ENCODE results near the gene PLK1.
"Not testable (repeated sequence)": the region's sequence is repeated elsewhere in the genome, so short reads cannot be mapped to it uniquely, and the experiment has no call there.

PLK1 gene

GRCh38 chr16:23678430-23679273, at the start of gene PLK1:
PLK1 (plus strand) TSS chr16:23678889; CDS start chr16:23678933, 44 bp downstream.
- peak; percentile 41 for DNase-seq (ENCODE audit: low read depth)

- DNase-seq (ENCODE audit: low read depth) = no peak
Measured at GRCh38 chr16:23629516-23629915, 49.2 kb upstream of the PLK1 start.

GRCh38 chr16:23631874-23632273, 46.8 kb upstream of the PLK1 start:
- DNase-seq (ENCODE audit: low read depth) = not testable (repeated sequence)

- no peak for DNase-seq (ENCODE audit: low read depth)
Measured at GRCh38 chr16:23634461-23635036, 44.1 kb upstream of the PLK1 start.

- DNase-seq (ENCODE audit: low read depth) = no peak
Measured at GRCh38 chr16:23635958-23636357, 42.7 kb upstream of the PLK1 start.

DNA sequence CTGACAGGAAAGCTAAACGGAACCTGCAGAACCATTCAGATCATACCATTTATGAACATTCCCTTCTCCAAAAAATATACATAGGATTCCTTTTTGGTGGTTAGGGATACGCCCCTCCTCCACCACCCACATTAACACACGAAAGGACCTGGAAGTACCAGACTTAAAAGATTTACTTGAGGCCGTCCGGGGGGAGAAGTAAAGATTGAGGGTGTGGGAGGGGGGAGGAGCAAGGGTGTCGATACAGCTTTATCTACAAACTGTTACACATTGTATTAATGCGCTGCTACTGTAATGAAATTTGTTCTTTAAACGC, 38.1 kb upstream of the PLK1 start:
- DNase-seq (ENCODE audit: low read depth) = peak; percentile 35

DNA sequence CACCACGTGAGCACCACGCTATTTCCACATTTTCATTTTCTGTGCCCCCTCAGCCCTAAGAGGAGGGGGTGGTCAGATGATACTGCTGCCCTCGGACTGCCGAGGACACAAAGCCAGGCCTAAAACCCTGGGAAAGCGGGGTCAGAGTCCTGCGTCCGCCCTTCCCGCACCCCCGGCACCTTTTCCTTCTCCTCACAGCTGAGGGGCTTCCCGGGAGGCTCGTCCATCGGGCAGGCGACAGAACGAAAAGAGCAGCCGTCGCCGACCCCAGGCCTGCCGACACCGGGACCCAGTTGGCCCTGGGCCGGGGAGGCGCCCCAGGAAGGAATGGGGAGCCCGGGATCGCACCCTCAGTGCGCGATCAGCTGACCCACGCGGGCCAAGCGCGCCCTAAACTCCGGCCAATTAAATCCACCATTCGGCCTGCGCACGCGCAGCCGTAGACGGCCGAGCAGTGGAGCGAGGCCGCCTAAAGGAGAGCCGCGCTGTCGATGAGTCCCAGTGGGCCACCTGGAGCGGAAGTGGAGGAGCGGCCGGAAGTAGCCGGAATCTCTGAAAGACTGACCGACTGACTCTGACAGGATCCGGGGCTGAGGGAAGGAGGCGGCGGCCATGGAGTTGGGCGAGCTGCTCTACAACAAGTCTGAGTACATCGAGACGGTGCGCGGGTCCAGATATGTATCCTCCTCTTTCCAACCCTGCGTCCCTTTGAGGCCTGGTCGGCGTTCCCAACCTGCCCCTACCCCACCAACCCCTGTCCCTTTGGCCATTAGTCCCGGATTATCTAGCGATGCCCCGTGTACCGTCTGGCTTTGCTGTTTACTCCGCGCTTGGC, 37.5 kb upstream of the PLK1 start, which contains the start of the genes DCTN5 and PALB2:
Gene DCTN5, plus strand, starts transcription at position 536 of the 835 bp plus-strand sequence. Its CDS starts 77 bp downstream, at position 613.
Gene PALB2, minus strand, starts transcription at position 380 of the 835 bp plus-strand sequence. Its CDS starts 153 bp downstream, at position 227.
- peak; percentile 77 for DNase-seq (ENCODE audit: low read depth)

DNA sequence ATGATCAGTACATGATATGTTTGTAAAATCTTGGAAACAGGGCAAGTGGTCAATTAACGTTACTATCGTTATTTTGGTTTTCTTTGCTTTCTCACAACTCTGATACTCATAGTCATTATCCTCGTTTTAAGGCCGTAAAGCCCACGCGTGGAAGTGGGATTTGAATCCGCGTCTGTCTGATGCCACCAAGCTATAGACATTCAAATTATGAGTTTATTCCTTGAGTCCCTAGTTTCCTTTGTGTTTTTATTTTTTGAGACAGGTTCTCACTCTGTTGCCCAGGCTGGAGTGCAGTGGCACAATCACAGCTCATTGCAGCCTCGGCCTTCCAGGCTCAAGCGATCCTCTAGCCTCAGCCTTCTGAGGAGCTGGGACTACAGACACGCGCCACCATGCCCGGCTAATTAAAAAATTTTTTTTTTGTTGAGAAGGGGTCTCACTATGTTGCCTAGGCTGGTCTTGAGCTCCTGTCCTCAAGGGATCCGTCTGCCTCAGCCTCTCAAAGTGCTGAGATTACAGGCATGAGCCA, 36.4 kb upstream of the PLK1 start:
- no peak for DNase-seq (ENCODE audit: low read depth)

- no peak for DNase-seq (ENCODE audit: low read depth)
Measured at GRCh38 chr16:23650674-23651416, 27.8 kb upstream of the PLK1 start.

- no peak for DNase-seq (ENCODE audit: low read depth)
Measured at GRCh38 chr16:23651943-23652468, 26.7 kb upstream of the PLK1 start.

DNA sequence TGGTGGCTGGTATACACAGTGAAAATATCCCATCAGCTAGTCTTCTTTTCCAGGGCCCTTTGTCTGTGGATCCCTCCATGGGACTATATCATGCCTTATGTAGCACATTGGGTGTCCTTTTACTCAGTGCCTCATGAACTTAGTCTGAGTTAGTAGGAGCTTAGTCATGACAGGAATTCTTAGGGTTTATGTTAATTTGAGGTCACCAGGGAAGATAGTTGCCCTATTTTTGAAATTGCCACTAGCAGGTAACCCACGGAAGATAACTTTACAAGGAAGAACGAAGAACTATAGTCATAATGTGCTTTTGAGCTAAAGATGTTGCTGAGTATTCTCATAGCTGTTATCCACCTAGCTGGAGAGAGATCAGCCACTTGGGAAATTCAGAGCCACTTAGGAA, 14.8 kb upstream of the PLK1 start:
- DNase-seq (ENCODE audit: low read depth) = no peak

DNA sequence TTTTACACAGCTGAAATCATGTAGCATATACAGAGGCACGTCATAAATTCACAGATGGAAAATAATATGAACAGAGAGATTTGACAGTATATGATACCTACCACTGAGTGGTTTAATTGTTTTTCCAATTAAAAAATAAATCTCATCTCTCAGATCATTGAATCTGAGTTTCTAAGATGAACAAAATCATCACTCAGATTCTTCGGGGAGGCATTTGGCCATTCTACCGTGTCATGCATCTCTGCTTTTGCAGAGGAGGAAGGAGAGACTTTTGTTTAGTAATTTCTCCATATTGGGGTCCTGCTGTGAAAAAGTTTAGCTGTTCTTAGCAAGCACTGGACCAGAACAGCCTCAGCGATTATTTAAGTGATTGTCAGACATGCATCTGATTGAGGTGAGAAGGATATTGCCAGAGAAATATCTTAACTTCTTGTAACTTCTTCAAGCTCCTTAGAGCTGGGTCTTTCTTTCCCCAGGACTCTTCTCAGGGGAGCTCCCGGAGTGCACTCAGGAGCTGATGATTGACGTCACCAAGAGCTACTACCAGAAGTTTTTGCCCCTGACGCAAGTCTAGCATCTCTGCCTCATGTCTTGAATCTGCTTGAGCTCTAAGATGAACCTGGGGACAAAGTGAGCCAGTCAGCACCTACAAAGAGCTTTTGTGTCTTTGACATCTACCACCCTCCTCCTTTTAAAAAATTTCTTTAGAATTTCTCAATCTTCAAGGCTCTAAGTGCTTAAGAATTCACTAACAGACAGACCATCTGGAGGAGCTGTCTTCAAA, 11.9 kb upstream of the PLK1 start:
- no peak for DNase-seq (ENCODE audit: low read depth)

DNA sequence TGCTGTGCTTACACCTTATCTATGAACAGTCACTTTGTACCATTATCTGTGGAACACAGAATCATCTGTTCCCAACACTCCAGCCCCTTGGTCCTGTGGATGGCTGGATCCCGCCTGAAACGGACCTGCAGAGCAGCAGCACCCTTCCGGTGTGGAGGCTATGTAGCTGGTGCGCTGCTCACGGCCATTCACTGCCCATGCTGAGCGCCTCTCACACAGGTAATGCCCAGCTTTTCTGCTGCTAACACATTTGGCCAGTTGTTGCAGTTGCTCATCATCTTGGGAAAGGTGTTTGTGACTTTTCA, 11.4 kb upstream of the PLK1 start:
- no peak for DNase-seq (ENCODE audit: low read depth)

DNA sequence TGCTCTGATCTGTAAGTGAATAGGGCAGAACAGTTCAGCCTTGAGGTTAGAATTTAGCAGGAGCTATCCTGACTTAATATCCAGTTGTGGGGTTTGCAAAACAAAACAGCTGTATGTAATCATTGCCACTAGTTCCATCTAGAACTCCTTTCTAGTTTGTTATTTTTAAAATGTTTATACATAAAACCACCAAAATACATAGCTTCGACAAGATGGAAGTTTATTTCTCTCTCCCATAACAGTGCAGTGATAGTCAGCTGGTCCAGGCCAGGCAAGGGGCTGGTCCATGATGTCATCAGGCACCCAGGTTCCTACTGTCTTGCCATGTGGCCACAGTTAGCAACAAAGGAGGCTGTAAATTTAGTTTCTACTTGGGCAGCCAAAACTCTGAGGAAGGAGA, 10.5 kb upstream of the PLK1 start:
- no peak for DNase-seq (ENCODE audit: low read depth)

DNA sequence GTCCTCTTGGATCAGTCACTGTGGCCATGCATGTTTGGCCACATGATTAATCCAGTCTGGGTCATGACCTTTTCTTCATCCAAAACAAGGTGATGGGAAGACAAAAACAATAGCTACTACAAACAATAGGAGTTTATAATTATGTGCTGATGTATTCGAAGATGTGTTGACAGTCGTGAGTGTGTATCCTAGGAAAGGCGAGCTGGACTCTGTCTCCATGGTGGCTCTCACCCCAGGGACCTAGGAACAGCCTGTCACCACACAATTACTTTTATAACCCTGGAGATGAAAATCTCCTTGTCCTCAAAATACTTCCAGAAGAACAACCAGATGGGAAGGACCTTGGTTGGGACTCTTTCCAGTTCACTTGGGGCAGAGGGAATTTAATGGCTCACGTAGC, 9.8 kb upstream of the PLK1 start:
- DNase-seq (ENCODE audit: low read depth) = no peak

- DNase-seq (ENCODE audit: low read depth) = no peak
Measured at GRCh38 chr16:23670137-23670776, 8.4 kb upstream of the PLK1 start.

DNA sequence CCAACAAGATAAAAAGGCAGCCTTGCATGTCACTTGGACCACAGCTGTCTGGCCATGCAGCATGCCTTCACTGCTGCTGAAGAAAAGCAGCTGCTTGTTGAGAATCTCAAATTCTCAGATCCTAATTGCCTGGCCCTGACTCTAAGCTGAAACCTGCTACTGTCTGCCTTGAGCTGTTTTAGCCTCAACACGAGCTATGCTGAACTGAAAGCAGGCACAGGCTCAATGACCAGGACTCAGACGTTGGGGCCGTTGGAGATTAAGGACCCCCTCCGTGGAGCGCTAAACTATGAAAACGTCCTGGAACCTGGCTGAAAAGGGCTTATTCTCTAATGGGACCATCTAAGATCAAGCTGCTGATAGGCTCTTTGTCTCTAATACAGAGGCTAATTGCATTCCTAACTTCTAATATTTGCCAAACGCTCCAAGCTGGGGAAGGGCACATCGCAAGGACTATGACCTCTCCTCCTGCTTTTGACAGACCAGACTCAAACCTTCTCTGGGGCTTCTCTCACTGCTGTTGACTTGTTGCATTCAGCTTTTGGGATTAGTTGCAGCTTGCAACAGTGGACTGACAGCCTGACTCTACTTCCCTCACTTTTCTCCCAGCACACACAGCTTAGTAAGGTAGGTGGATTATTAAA, 4.6 kb upstream of the PLK1 start:
- no peak for DNase-seq (ENCODE audit: low read depth)

GRCh38 chr16:23676924-23677480, 1.7 kb upstream of the PLK1 start:
- DNase-seq (ENCODE audit: low read depth) = no peak

GRCh38 chr16:23679274-23679985, 741 bp downstream of the PLK1 start:
- DNase-seq (ENCODE audit: low read depth) = no peak

Data from stimulated activated CD4-positive, alpha-beta T cell treated with anti-CD3 and anti-CD28 coated beads, Interleukin-2, amount 100 ng/mL, for 4 hours (primary cell).